Activated CD8-positive, alpha-beta memory T cell treated with anti-CD3 and anti-CD28 coated beads for 24 hours (primary cell): ENCODE measurements around the gene TMEM243.
"Not testable (repeated sequence)": the region's sequence is repeated elsewhere in the genome, so short reads cannot be mapped to it uniquely, and the experiment has no call there.

ENCODE experiments used
- DNase-seq: peaks from one replicate; pipeline ENCODE4 v3.0.0-alpha.2; 2020

TMEM243 gene

GRCh38 chr7:87210506-87210905, 9.0 kb downstream of the TMEM243 start:
- no peak for DNase-seq

DNA sequence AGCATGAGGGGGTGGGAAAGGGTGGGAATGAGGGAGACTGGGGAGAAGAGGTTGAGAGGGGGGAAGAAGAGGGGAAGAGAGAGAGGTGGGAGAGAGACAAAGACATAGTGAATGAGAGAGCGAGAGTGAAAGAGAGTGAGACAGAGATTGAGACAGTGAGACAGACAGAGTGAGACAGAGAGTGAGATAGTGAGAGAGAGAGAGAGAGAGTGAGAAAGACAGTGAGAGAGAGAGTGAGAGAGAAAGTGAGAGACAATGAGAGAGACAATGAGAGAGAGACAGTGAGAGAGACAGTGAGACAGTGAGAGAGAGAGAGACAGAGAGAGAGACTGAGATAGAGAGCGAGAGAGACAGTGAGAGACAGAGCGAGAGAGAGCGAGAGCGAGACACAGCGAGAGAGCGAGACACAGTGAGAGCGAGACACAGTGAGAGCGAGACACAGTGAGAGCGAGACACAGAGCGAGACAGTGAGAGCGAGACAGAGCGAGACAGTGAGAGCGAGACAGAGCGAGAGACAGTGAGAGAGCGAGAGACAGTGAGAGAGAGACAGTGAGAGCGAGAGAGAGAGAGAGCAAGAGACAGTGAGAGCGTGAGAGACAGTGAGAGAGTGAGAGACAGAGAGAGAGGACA, 10.1 kb downstream of the TMEM243 start:
- DNase-seq, result no peak

- no peak for DNase-seq
Observed at GRCh38 chr7:87206361-87206760, 13.2 kb downstream of the TMEM243 start.

DNA sequence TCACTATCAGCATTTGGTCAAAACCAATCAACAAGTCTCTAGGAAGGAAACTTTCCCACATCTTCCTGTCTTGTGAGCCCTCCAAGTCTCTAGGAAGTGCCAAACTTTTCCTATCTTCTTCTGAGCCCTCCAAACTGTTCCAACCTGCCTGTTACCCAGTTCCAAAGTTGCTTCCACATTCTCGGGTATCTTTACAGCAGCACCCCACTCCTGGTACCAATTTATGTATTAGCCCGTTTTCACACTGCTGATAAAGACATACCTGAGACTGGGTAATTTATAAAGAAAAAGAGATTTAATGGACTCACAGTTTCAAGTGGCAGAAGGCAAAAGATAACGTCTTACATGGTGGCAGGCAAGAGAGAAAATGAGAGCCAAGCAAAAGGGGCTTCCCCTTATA, 13.8 kb downstream of the TMEM243 start:
- DNase-seq, result not testable (repeated sequence)

- DNase-seq, result no peak
Observed at GRCh38 chr7:87204933-87205332, 14.6 kb downstream of the TMEM243 start.

GRCh38 chr7:87203929-87204328, 15.6 kb downstream of the TMEM243 start:
- not testable (repeated sequence) for DNase-seq

GRCh38 chr7:87202705-87203104, 16.8 kb downstream of the TMEM243 start:
- no peak for DNase-seq

DNA sequence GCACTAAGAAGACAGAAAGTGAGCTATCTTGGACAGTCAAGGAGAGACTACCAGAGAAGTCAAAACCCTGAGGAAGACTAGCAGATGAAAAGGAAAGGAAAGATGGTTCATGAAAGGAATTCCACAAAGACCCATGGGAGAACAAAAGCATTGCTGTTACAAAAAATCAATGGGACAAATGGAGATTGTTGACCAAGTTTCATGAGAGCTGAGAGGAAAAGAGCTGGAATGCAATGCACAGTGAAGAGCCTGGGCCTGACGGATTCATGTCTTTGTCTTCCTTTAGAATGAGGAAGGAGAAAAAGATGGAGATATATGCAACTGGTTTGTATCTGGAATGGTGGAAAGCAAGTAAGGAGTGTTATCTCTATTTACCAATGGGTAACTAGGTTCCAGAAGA, 17.3 kb downstream of the TMEM243 start:
- no peak for DNase-seq

DNA sequence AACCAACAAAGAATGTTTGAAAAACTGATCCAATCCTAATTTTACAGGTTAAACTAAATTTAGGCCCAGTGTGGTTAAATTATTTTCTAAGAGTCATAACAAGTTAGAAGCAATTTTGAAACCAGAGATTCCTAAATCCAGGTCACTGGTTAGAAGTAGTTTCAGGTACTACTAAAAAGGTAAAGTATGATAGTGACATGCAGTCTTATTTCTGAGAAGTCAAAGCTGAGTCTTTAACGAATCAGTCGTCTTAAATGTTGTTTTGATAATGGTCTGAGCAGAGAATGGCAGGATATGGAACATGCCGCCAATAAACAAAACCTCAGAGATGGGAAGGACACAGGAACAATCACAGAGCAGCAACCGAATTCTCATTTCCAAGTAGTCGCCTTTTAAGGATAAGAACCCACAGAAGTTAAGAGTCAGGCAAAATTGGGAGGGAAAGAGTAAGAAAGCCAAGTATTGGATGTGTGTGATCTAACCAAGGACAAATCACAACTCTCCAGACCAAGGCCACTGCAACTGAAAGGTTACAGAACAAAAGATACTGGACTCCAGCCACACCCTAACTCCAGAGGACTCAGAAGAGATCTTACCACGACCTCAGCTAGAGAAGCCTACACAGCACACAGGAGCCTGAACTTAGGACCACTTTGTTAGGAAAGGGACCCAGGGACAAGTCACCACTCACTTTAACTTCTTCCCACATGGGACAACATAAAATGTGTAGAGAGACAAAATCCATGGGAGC, 19.7 kb downstream of the TMEM243 start:
- no peak for DNase-seq

GRCh38 chr7:87199241-87199640, 20.3 kb downstream of the TMEM243 start:
- no peak for DNase-seq

- no peak for DNase-seq
Observed at GRCh38 chr7:87193912-87194311, 25.6 kb downstream of the TMEM243 start.

DNA sequence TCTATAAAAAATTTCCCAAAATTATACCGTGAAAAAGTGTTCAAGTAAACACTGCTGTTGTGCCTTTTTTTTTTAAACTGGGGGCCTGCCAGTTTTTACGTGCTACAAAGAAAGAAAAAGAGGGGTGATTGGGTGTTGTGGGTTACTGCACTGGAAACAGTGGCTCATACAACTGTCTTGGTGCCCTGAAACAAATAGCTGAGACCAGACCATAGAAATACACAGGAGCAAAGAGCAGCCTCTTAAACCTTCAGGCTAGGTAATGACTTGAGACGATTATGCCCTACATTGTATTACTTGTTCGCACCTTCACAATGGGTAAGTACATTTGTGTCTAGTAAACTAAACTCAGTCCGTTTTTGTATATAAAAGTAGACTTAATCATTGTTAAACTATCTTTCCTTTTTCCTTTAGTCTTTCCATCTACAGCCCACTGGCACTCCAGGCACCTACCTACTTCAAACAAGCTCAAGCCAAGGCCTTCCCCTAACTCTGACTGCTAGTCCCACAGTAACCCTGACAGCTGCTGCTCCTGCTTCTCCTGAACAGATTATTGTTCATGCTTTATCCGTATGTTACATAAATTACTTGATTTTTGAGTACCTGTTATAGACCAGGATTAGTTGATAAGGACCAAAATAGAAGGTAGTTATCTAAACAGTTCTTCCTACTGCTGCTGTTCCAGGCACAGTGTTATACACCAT, 26.6 kb downstream of the TMEM243 start:
- DNase-seq, result no peak

- DNase-seq, result no peak
Observed at GRCh38 chr7:87190783-87191182, 28.7 kb downstream of the TMEM243 start.

DNA sequence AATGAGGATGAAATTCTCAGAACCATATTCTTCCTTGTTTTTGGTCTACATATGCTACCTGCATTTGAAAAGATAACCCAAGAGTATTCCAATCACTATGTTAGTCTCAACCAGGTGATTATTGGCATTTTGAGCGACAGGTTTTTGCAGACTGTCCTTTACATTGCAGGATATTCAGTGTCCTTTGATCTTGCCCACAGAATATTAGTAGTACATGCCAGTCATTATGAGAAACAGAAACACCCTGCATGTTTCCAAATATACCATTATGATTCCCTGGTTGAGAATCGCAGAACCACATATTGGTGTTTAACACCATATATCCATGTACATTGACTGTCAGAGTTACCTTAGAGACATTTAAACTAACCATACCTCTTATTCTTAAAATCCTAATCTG, 30.6 kb downstream of the TMEM243 start:
- DNase-seq, result no peak

GRCh38 chr7:87187120-87187519, 32.4 kb downstream of the TMEM243 start:
- DNase-seq, result no peak

DNA sequence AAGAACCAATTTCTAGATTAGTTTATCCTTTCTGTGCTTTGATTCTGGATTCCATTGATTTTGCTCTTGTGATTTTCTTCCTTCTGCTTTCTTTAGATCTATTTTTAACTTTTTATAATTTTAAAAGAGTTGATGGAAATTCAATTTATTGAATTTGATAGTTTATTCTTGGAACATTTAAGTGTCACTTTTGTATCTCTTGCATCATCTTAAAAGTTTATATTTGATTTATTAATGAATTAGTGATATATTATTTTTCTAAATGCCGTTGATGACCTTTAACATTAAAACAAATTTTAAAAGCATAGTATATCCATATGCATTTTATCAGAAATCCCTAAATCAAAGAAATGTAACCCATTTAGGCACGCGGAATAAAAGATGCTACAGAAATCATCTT, 40.4 kb downstream of the TMEM243 start:
- no peak for DNase-seq

DNA sequence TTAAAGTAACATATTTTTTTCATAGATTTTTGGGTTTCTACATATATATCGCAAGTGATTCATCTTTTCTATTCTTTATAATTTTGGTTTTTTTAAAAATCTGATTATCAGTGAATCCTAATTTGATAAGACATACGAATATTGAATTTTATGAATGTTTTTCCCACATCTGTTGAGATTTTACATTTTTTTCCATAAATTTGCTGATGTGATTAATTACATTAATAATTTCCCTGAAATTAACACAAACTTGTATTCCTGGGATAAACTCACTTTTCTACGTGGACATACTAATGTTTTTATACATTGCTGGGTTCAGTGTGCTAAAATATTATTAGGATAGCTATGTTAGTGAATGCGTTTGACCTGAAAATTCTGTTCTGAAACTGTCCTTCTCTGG, 41.2 kb downstream of the TMEM243 start:
- no peak for DNase-seq

DNA sequence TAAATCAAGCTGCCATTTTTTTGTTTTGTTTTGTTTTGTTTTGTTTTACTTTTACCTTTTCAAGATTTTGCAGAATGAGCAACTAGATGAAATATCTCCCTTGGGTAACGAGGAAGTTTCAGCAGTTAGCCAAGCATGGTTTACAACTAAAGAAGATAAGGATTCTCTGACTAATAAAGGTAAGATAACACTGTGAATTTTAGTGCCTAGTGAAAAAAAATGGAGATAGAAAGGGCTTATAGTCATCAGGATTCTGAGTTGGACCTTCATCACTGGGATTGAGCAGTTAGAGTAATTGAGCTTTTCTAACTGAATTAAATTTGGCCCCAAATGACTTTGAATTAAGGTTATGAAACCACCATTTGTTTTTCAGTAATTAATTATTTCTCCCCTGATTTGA, 46.1 kb downstream of the TMEM243 start:
- no peak for DNase-seq

- no peak for DNase-seq
Observed at GRCh38 chr7:87171282-87171934, 48.1 kb downstream of the TMEM243 start.

DNA sequence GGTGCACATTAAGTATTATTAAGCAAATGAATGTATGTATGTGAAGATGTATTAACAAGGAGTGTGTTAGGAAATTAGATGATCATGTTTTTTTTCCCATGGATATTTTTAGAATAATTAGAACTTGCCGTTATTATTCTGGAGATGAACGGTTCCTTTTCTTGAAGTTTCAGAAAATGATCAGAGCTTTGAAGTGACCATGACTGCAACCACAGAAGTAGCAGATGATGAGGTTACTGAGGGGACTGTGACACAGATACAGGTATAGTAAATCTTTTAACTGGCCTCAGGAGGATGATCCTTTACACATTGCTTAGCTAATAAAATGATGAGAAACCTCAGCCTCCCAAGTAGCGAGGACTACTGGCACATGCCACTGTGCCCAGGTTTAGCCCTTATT, 48.7 kb downstream of the TMEM243 start:
- no peak for DNase-seq

GRCh38 chr7:87164433-87164832, 55.1 kb downstream of the TMEM243 start:
- no peak for DNase-seq

- DNase-seq, result no peak
Observed at GRCh38 chr7:87159538-87159937, 60.0 kb downstream of the TMEM243 start.

GRCh38 chr7:87156709-87157108, 62.8 kb downstream of the TMEM243 start:
- no peak for DNase-seq

DNA sequence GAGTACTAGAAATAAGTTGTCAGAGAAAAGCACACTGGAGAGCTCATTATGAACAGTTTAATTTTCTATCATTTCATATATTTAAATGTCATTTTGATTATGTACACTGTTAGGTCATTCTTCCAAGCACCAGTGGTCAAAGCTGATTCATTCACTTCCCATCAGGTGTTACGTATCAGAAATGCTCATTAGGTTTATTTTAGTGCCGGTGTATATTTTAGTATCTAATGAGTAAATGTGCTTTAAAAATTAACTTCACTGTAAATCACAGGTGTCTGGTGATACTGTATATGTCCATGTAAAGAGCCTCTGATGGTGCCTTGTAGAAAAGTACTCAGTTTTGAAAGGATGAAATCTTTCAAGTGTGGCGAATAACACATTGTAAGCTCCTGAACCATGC, 63.7 kb downstream of the TMEM243 start:
- DNase-seq, result no peak
